ENCODE results near the gene LYPLA2. TPM values are rescaled to one million over a fixed set of nuclear protein-coding genes. Genes with fewer than 3 reads are reported as not detected.

Gene LYPLA2
- total RNA-seq, 1 experiment from 2014 or later, result 78.0 TPM

- Histone ChIP-seq H4K20me1 (ENCODE audit: insufficient read depth) (no peaks in the 10 kb centered on the region), H2AFZ (ENCODE audit: low read depth, low read length, poor library complexity, severe bottlenecking) (no peak overlapping the region), H3K9me2 (ENCODE audit: insufficient read depth) (no peaks in the 10 kb centered on the region), H3K27me3 (ENCODE audit: insufficient read depth, low read length) (no peaks in the 10 kb centered on the region), H3K9me3 (ENCODE audit: control insufficient read depth in 1 of 2, insufficient read depth in 1 of 2, low read depth in 1 of 2, low read length in 2 of 2) (no peaks in the 10 kb centered on the region), H3K27ac (ENCODE audit: low read depth, low read length) (no peak overlapping the region), H3K4me2 (ENCODE audit: low read length) (peak overlapping the region; percentile 92), H3K4me1 (ENCODE audit: control insufficient read depth in 1 of 2, insufficient read depth in 2 of 2, low read length in 2 of 2) (peaks cover 10 to 31% of the 10 kb centered on the region in 2 experiments), H3K79me2 (ENCODE audit: insufficient read depth, low read length) (peaks cover 18% of the 10 kb centered on the region; the same call in 1 of the 2 replicates), H3K4me3 (replicated peaks in 1 of 2; ENCODE audit: low read depth in 1 of 2, low read length in 2 of 2) (peak overlapping the region in 1 of 2 experiments; percentile 94; a peak in 2 of 4 replicates), H3K9ac (ENCODE audit: low read length) (peak overlapping the region; percentile 87; the same call in 1 of the 2 replicates), H3K36me3 (ENCODE audit: control insufficient read depth in 1 of 2, insufficient read depth in 2 of 2, low read length in 2 of 2) (peaks cover 8 to 12% of the 10 kb centered on the region in 2 experiments; a peak in 3 of 4 replicates)
- ChIA-PET POLR2A (interaction anchor here (0.5 to 1.7 kb wide), 3 partner anchors 21 to 245 kb away, joined by 3 to 4 read pairs (median 3); partner anchors contain the start of gene HMGCL), CTCF (interaction anchor here (2.6 kb wide), 1 partner anchor 9 kb away, joined by 15 read pairs; no protein-coding TSS in a partner anchor), RAD21 (ENCODE audit: low non-redundant PET in 1 of 2, low total read pairs in 2 of 2, uncharacterized antibody in 2 of 2, unreplicated experiment in 2 of 2) (no interaction called here)
- no peak for TF ChIP-seq CBX3 (IDR thresholded peaks at IDR 0.05; ENCODE audit: low read depth)
- TF ChIP-seq SRF (IDR thresholded peaks at IDR 0.05; ENCODE audit: low read depth), result no peak
- no peak for TF ChIP-seq EZH2 (IDR thresholded peaks at IDR 0.05)
- TF ChIP-seq RAD21 (IDR thresholded peaks at IDR 0.05; ENCODE audit: low read depth), result no peak
- no peak for TF ChIP-seq ZBTB33 (IDR thresholded peaks at IDR 0.05; ENCODE audit: extremely low read depth, insufficient replicate concordance, low read length)
- no peak for TF ChIP-seq FOSL1 (IDR thresholded peaks at IDR 0.05; ENCODE audit: low read depth)
- TF ChIP-seq JUND (IDR thresholded peaks at IDR 0.05), result no peak
- no peak for TF ChIP-seq MAX (IDR thresholded peaks at IDR 0.05)
- TF ChIP-seq POLR2AphosphoS5 (IDR thresholded peaks at IDR 0.05; ENCODE audit: low read depth, low read length), result no peak
- no peak for TF ChIP-seq YY1 (IDR thresholded peaks at IDR 0.05; ENCODE audit: extremely low read depth, insufficient replicate concordance, low read depth, low read length)
- TF ChIP-seq REST (IDR thresholded peaks at IDR 0.05; ENCODE audit: low read depth), result no peak
- TF ChIP-seq CTCF (IDR thresholded peaks at IDR 0.05 in 2 of 3, conservative IDR thresholded peaks at IDR 0.05 in 1 of 3; ENCODE audit: borderline replicate concordance in 1 of 3, insufficient read depth in 1 of 3, low read depth in 2 of 3, low read length in 2 of 3), result no peak
- TF ChIP-seq EGR1 (IDR thresholded peaks at IDR 0.05; ENCODE audit: low read depth), result no peak
- no peak for TF ChIP-seq ATF3 (IDR thresholded peaks at IDR 0.05)
- no peak for TF ChIP-seq EZH2phosphoT487 (IDR thresholded peaks at IDR 0.05; ENCODE audit: borderline replicate concordance)
- TF ChIP-seq SIN3A (IDR thresholded peaks at IDR 0.05; ENCODE audit: low read depth), result no peak
- no peak for TF ChIP-seq TCF7L2 (IDR thresholded peaks at IDR 0.05; ENCODE audit: borderline replicate concordance, extremely low read depth, insufficient read depth, insufficient read length)
- no peak for TF ChIP-seq ZNF274 (IDR thresholded peaks at IDR 0.05; ENCODE audit: low read depth, low read length)
- no peak for TF ChIP-seq SP1 (IDR thresholded peaks at IDR 0.05; ENCODE audit: low read depth)
- BruUV-seq (replicated peaks), result no TSS peak
- intact Hi-C loops (cut with micrococcal nuclease), result no loop called here
- ATAC-seq (no peak), DNase-seq (ENCODE audit: low read depth, low spot score) (no peak)
These were observed 10.9 kb downstream of the LYPLA2 start for GRCh38 chr1:23801876-23802275.
